ENCODE data around the gene MXRA7.

DNA sequence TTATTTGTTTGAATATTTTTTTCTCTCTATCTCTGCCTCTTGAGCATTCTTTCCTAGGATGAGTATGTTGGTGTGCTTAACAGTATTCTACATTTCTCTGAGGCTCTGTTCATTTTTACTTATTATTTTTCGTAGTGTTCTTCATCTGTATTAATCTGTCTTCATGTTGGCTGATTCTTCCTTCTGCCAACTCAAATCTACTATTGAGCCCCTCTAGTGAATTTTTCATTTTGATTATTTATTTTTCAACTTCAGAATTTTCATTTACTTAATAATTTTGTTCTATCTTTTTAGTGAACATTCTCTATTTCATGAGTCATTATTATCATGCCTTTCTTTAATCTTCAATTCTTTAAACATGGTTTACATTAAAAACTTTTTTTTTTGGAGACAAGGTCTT is 64.1 kb downstream of the MXRA7 start:
- TF ChIP-seq CTCF (IDR thresholded peaks at IDR 0.05) (no peak), POLR2A (IDR thresholded peaks at IDR 0.05) (no peak)
